Bronchial epithelial cell (primary cell): ENCODE data around the gene PPL. TPM values are rescaled to one million over a fixed set of nuclear protein-coding genes. Genes with fewer than 3 reads are reported as not detected.
A peak's percentile ranks its signal among the peaks of the same experiment; 100 is the strongest.

Experiments
- DNase-seq: peaks from one replicate; pipeline ENCODE4 v3.0.0-alpha.2; 2010; ENCODE audit warnings: low read depth
- FAIRE-seq: peaks from 2 replicates; lab custom pipeline; 2011; peaks lifted over from hg19 to GRCh38; lab: Jason Lieb, UNC
- H3K27me3 ChIP-seq: 2 replicates; pipeline ENCODE4 v1.5.1; 2011; ENCODE audit warnings: low read length; ENCODE audit not compliant: control insufficient read depth, insufficient read depth
- H3K36me3 ChIP-seq: 2 replicates; pipeline ENCODE4 v1.5.1; 2011; ENCODE audit warnings: low read length; ENCODE audit not compliant: control insufficient read depth, insufficient read depth
- H3K4me3 ChIP-seq: 2 replicates; pipeline ENCODE4 v1.5.1; 2011; ENCODE audit warnings: mild to moderate bottlenecking, low read depth, low read length, control low read depth
- total RNA-seq: library from RNA; depleted of rRNA; stranded (reverse); fragments of >200 nt; gene quantifications from 2 replicates; pipeline ENCODE4 v1.2.1, GENCODE V29; 2014
- TF ChIP-seq, protein P1 (sequence below): IDR thresholded peaks from 2 replicates; pipeline ENCODE4 v1.5.1; 2011; ENCODE audit warnings: mild to moderate bottlenecking, moderate library complexity, low read length, control low read depth, inconsistent platforms; ENCODE audit not compliant: insufficient read depth, severe bottlenecking

PPL gene
- total RNA-seq, 1 donor from 2014 or later: 184 TPM

DNA sequence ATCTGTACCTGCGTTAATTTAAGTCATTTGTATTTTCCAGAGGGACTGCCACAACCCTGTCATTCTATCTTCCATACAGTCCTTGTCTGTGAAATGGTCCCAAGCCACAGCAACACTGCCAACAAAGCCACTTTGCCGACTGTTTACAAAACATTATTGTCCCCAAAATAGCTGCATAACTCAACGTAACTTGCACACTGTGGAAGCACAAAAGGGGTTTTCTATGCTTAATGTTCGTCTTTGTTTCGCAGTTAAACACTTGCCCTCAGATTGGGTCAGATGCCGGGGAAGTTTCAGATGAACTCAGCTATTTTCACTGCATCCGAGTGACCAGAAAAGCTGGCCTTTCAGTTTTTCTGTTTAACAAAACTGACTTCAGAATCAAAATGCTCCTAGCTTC, 25.8 kb upstream of the PPL start:
- TF ChIP-seq, protein P1, sequence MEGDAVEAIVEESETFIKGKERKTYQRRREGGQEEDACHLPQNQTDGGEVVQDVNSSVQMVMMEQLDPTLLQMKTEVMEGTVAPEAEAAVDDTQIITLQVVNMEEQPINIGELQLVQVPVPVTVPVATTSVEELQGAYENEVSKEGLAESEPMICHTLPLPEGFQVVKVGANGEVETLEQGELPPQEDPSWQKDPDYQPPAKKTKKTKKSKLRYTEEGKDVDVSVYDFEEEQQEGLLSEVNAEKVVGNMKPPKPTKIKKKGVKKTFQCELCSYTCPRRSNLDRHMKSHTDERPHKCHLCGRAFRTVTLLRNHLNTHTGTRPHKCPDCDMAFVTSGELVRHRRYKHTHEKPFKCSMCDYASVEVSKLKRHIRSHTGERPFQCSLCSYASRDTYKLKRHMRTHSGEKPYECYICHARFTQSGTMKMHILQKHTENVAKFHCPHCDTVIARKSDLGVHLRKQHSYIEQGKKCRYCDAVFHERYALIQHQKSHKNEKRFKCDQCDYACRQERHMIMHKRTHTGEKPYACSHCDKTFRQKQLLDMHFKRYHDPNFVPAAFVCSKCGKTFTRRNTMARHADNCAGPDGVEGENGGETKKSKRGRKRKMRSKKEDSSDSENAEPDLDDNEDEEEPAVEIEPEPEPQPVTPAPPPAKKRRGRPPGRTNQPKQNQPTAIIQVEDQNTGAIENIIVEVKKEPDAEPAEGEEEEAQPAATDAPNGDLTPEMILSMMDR: no peak
- Histone ChIP-seq H3K36me3 (no peaks in the 10 kb centered on the region), H3K4me3 (no peak overlapping the region), H3K27me3 (peaks cover 1% of the 10 kb centered on the region)
- FAIRE-seq: no peak
- no peak for DNase-seq

DNA sequence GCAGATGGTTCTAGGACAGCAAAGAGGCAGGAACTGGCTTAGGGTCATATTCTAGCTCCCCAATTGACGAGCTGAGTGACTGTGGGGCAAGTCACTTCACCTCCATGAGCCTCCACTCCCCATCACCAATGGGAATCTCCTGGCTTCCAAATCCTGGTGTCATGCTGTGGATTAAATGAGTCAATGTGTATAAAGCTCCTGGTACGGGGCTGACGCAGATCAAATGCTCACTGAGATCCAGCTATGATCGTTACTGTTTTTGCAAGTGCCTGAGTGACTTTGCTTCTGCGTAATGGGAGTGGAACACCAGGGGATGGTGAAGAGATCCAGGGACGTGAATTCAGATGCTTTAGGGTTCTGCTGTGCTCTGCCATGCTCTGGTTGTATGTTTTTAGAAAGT, 23.6 kb upstream of the PPL start:
- peaks cover 1% of the 10 kb centered on the region for H3K27me3 ChIP-seq
- H3K36me3 ChIP-seq: no peaks in the 10 kb centered on the region
- no peak for FAIRE-seq
- H3K4me3 ChIP-seq: no peak overlapping the region
- TF ChIP-seq, protein P1: no peak
- no peak for DNase-seq

DNA sequence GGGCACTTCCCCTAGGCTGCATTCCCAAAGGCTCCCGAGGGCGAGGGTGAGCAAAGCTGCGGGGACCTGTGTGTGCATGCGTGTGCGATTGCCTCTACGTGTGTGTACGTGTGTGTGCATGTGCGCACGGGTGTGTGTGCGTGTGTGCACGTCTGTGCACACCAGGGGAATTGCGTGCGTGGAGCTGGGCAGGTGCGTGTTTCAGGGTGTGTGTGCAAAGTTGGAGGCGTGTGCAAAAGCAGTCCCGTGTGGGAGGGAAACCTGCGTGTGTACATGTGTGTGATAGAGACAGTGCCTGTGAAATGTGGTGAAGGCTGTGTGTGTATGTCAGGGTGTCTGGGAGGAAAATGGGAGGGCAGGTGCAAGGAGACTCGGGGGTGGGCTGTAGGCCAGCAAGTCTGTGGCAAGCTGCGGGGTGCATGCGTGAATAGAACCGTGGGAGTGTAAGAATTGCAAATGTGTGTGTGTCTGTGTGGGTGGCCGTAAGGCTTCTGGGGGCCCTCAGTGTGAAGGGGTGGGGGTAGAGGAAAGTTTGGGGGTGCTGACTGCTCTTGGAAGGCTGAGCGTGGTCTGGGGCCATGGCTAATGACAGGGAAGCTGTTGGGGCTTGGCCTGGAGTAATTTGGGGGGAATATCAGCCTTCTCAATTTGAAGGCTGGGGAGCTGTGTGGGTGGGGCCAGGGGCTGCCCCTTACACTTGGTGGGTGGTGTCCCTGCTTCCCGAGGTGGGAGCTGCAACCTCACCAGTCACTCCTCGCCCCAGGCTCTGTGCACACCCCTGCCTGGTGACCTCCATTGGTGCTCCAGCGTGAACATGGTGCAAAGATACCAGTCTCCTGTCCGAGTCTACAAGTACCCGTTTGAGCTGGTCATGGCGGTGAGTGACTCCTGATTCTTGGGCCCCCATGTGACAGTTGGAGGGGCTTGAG, 21.8 kb upstream of the PPL start:
- FAIRE-seq: no peak
- H3K36me3 ChIP-seq: no peaks in the 10 kb centered on the region
- peak overlapping the region; percentile 1 for H3K4me3 ChIP-seq
- H3K27me3 ChIP-seq: peaks cover 1% of the 10 kb centered on the region
- no peak for DNase-seq
- TF ChIP-seq, protein P1: no peak

DNA sequence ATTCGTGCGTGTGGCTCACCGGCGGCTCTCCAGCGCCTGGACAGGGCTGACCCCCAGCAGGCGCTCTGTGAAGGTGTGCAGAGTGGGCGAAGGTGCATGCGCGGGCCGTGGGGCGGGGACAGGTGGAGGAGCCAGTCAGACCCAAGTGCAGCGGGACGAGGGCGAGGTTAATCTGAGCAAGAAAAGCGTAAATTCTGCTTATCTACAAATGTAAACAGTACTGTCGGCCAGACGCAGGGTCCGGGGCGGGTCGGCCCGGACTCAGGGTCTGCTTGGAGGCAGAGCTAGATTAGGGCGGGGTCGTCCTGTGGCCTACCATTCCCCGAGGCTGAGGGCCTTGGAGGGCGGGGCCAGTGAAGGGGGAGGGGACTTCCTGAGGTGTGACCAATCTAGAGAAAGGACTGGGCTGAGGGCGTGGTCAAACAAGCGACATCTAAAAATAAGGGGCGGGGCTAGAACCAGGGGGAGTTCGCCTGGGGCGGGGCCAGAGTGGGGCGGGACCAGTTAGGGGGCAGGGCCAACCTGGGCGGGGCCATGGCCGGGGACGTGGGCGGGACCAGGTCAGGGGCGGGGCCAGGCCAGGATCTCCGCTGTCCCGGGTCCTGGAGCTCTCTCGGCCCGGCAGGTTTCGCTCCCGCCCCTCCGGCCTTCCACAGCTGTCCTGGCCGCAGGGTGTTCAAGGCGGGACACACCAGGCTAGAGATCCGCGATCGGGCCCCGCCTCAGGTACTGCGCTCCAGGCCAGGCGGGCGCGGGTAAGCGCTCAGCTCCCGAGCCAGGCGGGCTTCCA, 21.0 kb upstream of the PPL start, which contains the start of gene SEC14L5:
SEC14L5 (plus strand) TSS at position 611 of the 790 bp plus-strand sequence. CDS start 994 bp downstream, outside the sequence.
- FAIRE-seq (no peak), DNase-seq (peak; percentile 92)
- Histone ChIP-seq H3K27me3 (peaks cover 1% of the 10 kb centered on the region), H3K4me3 (peak within 1 kb of the TSS; percentile 54), H3K36me3 (no peaks in the 10 kb centered on the region)
- TF ChIP-seq, protein P1: peak; percentile 21

DNA sequence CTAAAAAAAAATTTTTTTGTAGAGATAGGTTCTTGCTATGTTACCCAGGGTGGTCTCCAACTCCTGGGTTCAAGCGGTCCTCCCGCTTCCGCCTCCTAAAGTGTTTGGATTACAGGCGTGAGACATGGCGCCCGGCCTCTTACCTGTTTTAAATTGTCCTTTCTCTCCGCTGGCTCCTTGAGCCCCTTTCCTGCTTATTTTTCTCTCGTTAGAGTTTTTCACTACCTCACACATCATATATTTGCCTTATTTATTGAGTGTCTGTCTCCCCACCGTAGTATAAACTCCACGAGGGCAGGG, 20.4 kb upstream of the PPL start:
- Histone ChIP-seq H3K4me3 (peak overlapping the region; percentile 54), H3K36me3 (no peaks in the 10 kb centered on the region), H3K27me3 (peaks cover 1% of the 10 kb centered on the region)
- DNase-seq: no peak
- FAIRE-seq: no peak
- TF ChIP-seq, protein P1: no peak
